Measurements from ENCODE around the gene CLEC2D. TPM values are rescaled to one million over a fixed set of nuclear protein-coding genes. Genes with fewer than 3 reads are reported as not detected.

The CLEC2D gene
- total and polyA plus RNA-seq, 4 donors, result 0.16 to 3.7 (median 3.0) TPM

GRCh38 chr12:9725213-9725870 lies 55.8 kb downstream of the CLEC2D start:
- Histone ChIP-seq H3K9ac (ENCODE audit: low read depth in 1 of 2, low read length in 2 of 2) (no peak overlapping the region), H3K4me1 (ENCODE audit: control insufficient read depth in 4 of 4, insufficient read depth in 4 of 4, low read length in 3 of 4) (no peaks in the 10 kb centered on the region), H3K9me3 (ENCODE audit: control insufficient read depth in 4 of 4, low read length in 3 of 4) (no peaks in the 10 kb centered on the region), H3K36me3 (ENCODE audit: control insufficient read depth in 4 of 4, insufficient read depth in 3 of 4, low read depth in 1 of 4, low read length in 3 of 4) (no peaks in the 10 kb centered on the region), H3K27me3 (ENCODE audit: control insufficient read depth in 4 of 4, insufficient read depth in 4 of 4, low read length in 3 of 4) (peaks cover 0 to 3% (median under 1%) of the 10 kb centered on the region in 4 donors), H3K4me3 (ENCODE audit: low read depth in 1 of 3, low read length in 3 of 3) (no peak overlapping the region), H3K27ac (ENCODE audit: low read depth in 1 of 2, low read length in 2 of 2) (no peak overlapping the region)
- WGBS, result 89% methylated on average over 2 of the region's 2 CpGs
- TF ChIP-seq YY1 (IDR thresholded peaks at IDR 0.05), result no peak
- no peak for TF ChIP-seq CTCF (IDR thresholded peaks at IDR 0.05; ENCODE audit: low read depth, low read length, missing input control)
- no peak for TF ChIP-seq ZBTB33 (IDR thresholded peaks at IDR 0.05)
- no peak for TF ChIP-seq TAF1 (conservative IDR thresholded peaks at IDR 0.05)
- TF ChIP-seq JUND (IDR thresholded peaks at IDR 0.05), result no peak
- no peak for TF ChIP-seq NR2F2 (IDR thresholded peaks at IDR 0.05)
- no peak for TF ChIP-seq HNF4A (conservative IDR thresholded peaks at IDR 0.05)
- TF ChIP-seq EGR1 (IDR thresholded peaks at IDR 0.05; ENCODE audit: low read depth in 2 of 2), result no peak
- TF ChIP-seq FOXA2 (IDR thresholded peaks at IDR 0.05), result no peak
- TF ChIP-seq ATF3 (IDR thresholded peaks at IDR 0.05), result no peak
- no peak for TF ChIP-seq SP1 (IDR thresholded peaks at IDR 0.05)
- TF ChIP-seq HNF4G (IDR thresholded peaks at IDR 0.05), result no peak
- TF ChIP-seq REST (IDR thresholded peaks at IDR 0.05), result no peak
- no peak for TF ChIP-seq RXRA (IDR thresholded peaks at IDR 0.05)
- TF ChIP-seq FOXA1 (IDR thresholded peaks at IDR 0.05), result no peak
- no peak for DNase-seq (ENCODE audit: low spot score)

- Histone ChIP-seq H3K4me3 (ENCODE audit: low read depth in 1 of 3, low read length in 3 of 3) (no peak overlapping the region), H3K36me3 (ENCODE audit: control insufficient read depth in 4 of 4, insufficient read depth in 3 of 4, low read depth in 1 of 4, low read length in 3 of 4) (no peaks in the 10 kb centered on the region), H3K4me1 (ENCODE audit: control insufficient read depth in 4 of 4, insufficient read depth in 4 of 4, low read length in 3 of 4) (no peaks in the 10 kb centered on the region), H3K9me3 (ENCODE audit: control insufficient read depth in 4 of 4, low read length in 3 of 4) (no peaks in the 10 kb centered on the region), H3K27me3 (ENCODE audit: control insufficient read depth in 4 of 4, insufficient read depth in 4 of 4, low read length in 3 of 4) (no peaks in the 10 kb centered on the region), H3K9ac (ENCODE audit: low read depth in 1 of 2, low read length in 2 of 2) (no peak overlapping the region), H3K27ac (ENCODE audit: low read depth in 1 of 2, low read length in 2 of 2) (no peak overlapping the region)
- WGBS, result 76% methylated on average over 1 of the region's 1 CpG
- no peak for DNase-seq (ENCODE audit: low spot score)
- TF ChIP-seq ATF3 (IDR thresholded peaks at IDR 0.05) (no peak), EGR1 (IDR thresholded peaks at IDR 0.05; ENCODE audit: low read depth in 2 of 2) (no peak), MAX (IDR thresholded peaks at IDR 0.05) (no peak), FOXA2 (IDR thresholded peaks at IDR 0.05) (no peak), ZBTB33 (IDR thresholded peaks at IDR 0.05) (no peak), HNF4A (conservative IDR thresholded peaks at IDR 0.05) (no peak), YY1 (IDR thresholded peaks at IDR 0.05) (no peak), JUND (IDR thresholded peaks at IDR 0.05) (no peak), NR2F2 (IDR thresholded peaks at IDR 0.05) (no peak), SP1 (IDR thresholded peaks at IDR 0.05) (no peak), RAD21 (IDR thresholded peaks at IDR 0.05) (no peak), REST (IDR thresholded peaks at IDR 0.05) (no peak), HNF4G (IDR thresholded peaks at IDR 0.05) (no peak), RXRA (IDR thresholded peaks at IDR 0.05) (no peak)
These were observed 58.3 kb downstream of the CLEC2D start for GRCh38 chr12:9727813-9728212.

Measured in liver (tissue), 9 donors.